DOHH2 (cell line): ENCODE results near the gene SATB1.

Experiments
- EZH2phosphoT487 ChIP-seq: fragments of 200-600 bp; sonication (generic); IDR thresholded peaks from 2 replicates; pipeline ENCODE4 v1.6.1; 2017; ENCODE audit warnings: borderline replicate concordance, mild to moderate bottlenecking, antibody characterized with exemption, low read length, moderate library complexity, mixed read lengths
- TF ChIP-seq, protein P1 (sequence below): fragments of 200-600 bp; sonication (generic); IDR thresholded peaks from one replicate; pipeline ENCODE4 v1.5.1; 2014; ENCODE audit warnings: antibody characterized with exemption, mild to moderate bottlenecking, low read depth, low read length; ENCODE audit not compliant: poor library complexity, severe bottlenecking

DNA sequence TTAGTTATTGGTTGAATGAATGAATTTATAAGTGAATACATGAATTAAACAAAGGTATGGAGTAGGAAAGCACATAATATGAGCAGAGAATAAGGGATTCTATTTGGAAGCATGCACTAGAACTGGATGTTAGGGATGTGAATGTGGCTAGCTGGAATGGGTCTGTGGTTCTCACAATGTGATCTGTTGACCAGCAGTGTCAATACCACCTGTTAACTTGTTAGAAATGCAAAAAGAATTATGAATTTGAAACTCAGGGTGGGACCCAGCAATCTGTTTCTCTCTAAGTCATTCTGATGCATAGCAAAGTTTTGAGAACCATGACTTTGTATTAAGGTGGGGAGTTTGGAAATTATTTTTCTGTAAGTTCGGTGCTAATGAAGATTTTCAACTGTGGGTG, 41.0 kb upstream of the SATB1 start:
- TF ChIP-seq, protein P1, sequence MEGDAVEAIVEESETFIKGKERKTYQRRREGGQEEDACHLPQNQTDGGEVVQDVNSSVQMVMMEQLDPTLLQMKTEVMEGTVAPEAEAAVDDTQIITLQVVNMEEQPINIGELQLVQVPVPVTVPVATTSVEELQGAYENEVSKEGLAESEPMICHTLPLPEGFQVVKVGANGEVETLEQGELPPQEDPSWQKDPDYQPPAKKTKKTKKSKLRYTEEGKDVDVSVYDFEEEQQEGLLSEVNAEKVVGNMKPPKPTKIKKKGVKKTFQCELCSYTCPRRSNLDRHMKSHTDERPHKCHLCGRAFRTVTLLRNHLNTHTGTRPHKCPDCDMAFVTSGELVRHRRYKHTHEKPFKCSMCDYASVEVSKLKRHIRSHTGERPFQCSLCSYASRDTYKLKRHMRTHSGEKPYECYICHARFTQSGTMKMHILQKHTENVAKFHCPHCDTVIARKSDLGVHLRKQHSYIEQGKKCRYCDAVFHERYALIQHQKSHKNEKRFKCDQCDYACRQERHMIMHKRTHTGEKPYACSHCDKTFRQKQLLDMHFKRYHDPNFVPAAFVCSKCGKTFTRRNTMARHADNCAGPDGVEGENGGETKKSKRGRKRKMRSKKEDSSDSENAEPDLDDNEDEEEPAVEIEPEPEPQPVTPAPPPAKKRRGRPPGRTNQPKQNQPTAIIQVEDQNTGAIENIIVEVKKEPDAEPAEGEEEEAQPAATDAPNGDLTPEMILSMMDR, result no peak
- no peak for TF ChIP-seq EZH2phosphoT487
